Stimulated activated CD4-positive, alpha-beta T cell treated with anti-CD3 and anti-CD28 coated beads, TNF-alpha, amount 100 ng/mL, for 1 hour (primary cell): ENCODE results near the gene CNOT2.
"Not testable (repeated sequence)": the region's sequence is repeated elsewhere in the genome, so short reads cannot be mapped to it uniquely, and the experiment has no call there.

Source experiments
- DNase-seq, 3 donors: peaks; one replicate each; pipeline ENCODE4 v3.0.0-alpha.2; 2020; ENCODE audit warnings: low read depth in 3 of 3, low spot score in 1 of 3

The CNOT2 gene

DNA sequence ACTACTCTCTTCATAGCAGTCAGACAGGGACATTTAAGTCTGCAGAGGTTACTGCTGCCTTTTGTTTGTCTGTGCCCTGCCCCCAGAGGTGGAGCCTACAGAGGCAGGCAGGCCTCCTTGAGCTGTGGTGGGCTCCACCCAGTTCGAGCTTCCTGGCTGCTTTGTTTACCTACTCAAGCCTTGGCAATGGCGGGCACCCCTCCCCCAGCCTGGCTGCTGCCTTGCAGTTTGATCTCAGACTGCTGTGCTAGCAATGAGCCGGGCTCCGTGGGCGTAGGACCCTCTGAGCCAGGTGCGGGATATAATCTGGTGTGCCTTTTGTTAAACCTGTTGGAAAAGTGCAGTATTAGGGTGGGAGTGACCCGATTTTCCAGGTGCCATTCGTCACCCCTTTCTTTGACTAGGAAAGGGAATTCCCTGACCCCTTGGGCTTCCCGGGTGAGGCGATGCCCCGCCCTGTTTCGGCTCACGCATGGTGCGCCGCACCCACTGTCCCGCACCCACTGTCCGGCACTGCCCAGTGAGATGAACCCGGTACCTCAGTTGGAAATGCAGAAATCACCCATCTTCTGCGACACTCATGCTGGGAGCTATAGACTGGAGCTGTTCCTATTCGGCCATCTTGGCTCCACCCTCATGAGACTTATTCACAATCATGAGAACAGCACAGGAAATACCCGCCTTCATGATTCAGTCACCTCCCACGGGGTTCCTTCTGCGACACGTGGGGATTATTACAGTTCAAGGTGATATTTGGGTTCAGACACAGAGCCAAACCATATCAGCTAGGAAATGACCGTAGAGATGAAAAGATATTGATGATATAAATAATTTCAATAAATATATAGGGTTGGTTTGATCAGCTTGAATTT is 61.7 kb downstream of the CNOT2 start:
- not testable (repeated sequence) for DNase-seq

GRCh38 chr12:70305794-70306193 is 62.6 kb downstream of the CNOT2 start:
- DNase-seq: no peak

- no peak for DNase-seq
These were observed 63.4 kb downstream of the CNOT2 start for GRCh38 chr12:70306676-70307075.

DNA sequence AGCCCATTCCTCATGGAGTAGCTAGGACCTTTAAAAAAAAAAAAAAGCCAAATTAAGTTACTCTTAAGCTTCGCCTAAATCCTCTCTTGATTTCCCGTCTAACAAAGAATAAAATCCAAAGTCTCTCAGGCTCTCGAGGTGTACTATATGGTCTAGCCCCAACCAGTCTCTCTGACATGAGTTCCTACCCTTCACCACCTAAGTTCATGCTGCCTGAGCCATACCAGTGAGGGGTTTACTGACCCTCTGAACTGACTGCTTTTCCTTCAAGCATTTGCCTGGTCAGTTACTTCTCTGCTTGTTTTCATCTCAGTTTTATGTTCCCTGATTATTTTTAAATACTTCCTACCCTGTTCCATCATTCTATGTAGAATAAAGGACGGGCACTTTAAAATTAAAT is 64.6 kb downstream of the CNOT2 start:
- DNase-seq: no peak

GRCh38 chr12:70309348-70309747 is 66.1 kb downstream of the CNOT2 start:
- no peak for DNase-seq

- no peak for DNase-seq
These were observed 70.9 kb downstream of the CNOT2 start for GRCh38 chr12:70314145-70314544.

DNA sequence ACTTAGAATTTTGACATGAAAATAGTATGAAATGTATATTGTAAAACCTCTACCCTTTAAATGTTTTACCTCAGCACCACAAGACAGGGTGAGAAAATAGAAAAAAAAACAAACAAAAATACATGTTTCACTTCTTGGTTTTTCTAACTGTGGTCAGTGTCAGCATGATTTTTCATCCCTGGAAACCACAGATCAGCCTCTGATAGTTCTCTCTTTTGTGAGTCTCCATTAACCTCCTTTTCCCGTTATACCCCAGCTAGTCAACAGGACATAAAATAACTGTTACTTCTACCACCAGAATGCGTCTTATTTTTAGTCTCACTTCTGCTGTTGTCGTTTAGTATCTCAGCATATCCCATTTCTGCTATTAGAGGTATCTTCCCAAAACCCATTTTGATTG is 74.5 kb downstream of the CNOT2 start:
- no peak for DNase-seq

GRCh38 chr12:70319605-70320004 is 76.4 kb downstream of the CNOT2 start:
- no peak for DNase-seq

- DNase-seq: no peak
These were observed 78.0 kb downstream of the CNOT2 start for GRCh38 chr12:70321191-70321590.

DNA sequence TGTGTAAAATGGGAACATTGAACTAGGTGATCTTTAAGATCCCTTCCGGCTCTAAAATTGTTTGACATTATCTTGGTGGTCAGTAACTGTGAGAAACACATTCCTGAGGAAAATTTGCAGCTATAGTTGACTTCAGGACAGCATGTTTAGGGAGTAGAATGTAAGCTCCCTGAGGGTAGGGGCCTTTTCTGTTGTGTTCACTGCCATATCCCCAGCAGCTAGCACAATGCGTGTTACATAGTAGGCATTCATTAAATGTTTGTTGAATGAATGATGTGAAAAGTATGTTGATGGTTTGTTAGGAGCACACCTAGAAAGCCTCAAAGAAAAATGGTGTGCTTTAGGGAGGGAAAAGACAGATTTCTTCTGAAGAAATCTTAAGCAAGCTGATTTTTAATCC is 84.3 kb downstream of the CNOT2 start:
- DNase-seq: no peak

- no peak for DNase-seq
These were observed 86.5 kb downstream of the CNOT2 start for GRCh38 chr12:70329728-70330127.

DNA sequence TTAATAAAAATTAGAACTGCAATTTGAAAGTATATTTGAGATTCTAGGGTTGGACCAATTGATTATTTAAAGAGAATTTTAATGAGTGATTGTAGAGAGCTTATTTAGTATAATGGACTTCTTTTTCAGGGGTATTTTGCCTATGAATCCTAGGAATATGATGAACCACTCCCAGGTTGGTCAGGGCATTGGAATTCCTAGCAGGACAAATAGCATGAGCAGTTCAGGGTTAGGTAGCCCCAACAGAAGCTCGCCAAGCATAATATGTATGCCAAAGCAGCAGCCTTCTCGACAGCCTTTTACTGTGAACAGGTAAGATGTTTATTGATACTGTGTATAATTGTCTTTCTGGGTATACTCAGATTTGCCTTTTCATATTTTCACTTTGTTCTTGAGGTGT is 86.9 kb downstream of the CNOT2 start:
- DNase-seq: no peak

DNA sequence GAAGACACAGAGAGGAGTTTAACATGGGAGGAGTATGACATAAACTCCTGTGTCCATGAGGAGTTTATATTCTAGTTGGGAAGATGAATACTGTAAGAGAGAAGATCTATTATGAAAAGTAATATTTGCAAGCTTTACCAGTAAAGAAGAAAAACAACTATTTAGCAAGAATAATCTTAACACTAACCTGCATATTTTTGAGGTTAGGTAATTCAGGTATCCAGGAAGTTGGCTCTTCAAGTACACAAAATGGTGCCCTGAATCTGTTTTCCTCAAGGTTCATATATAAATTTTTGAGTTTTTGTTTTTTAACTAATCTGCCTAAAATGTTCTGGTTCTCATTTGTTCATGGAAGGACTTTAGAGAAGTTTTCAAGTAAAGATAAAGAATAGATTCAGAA is 89.0 kb downstream of the CNOT2 start:
- DNase-seq: no peak

GRCh38 chr12:70334742-70335141 is 91.5 kb downstream of the CNOT2 start:
- no peak for DNase-seq

DNA sequence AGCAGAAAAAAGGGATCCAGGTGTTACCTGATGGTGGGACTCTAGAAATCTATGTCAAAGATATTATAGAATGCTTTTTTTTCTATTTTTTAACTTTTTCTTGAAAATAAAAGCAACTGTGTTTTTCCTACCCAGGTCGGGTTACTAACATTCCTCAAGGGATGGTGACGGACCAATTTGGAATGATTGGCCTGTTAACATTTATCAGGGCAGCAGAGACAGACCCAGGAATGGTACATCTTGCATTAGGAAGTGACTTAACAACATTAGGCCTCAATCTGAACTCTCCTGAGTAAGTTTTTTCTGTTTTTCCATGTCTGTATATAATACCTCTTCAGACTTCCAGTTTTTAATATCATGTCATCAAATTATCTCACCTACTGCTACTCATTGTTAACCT is 95.3 kb downstream of the CNOT2 start:
- DNase-seq: no peak

DNA sequence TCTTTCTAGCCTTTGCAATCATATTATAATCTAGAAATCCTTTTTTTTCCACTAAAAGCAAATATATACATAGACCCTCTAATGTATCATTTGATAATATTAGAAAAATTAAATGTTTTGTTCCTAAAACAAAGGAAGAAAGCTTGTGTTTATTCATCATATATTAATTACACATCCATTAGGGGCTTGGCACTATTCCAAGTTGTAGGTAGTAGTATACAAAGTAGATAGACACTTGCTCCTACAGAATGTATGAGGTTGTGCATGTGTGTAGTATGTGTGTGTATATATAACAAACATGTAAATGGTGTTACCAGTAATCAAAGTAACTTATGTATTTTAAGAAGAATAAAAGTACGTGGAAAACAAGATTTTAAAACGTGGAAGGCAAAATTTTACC is 107.8 kb downstream of the CNOT2 start:
- DNase-seq: no peak

- DNase-seq: no peak
These were observed 110.8 kb downstream of the CNOT2 start for GRCh38 chr12:70353780-70354660.

DNA sequence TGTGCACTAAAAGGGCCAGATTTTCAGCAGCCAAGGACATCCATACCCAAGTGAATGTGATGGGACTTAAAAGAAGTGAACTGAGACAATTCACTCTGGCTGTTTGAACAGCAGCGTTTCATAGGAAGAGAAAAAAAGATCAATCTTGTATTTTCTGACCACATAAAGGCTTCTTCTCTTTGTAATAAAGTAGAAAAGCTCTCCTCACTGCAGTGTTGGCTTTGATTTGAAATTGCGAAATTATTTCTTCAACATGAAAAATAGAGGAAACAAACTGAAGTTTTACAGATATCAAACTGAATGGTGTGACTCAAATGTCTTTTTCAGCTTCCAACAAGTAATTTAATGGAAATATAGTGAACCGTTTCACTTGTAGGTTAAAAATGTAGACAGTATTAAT is 111.6 kb downstream of the CNOT2 start:
- DNase-seq: no peak

- DNase-seq: no peak
These were observed 112.7 kb downstream of the CNOT2 start for GRCh38 chr12:70355972-70356371.

DNA sequence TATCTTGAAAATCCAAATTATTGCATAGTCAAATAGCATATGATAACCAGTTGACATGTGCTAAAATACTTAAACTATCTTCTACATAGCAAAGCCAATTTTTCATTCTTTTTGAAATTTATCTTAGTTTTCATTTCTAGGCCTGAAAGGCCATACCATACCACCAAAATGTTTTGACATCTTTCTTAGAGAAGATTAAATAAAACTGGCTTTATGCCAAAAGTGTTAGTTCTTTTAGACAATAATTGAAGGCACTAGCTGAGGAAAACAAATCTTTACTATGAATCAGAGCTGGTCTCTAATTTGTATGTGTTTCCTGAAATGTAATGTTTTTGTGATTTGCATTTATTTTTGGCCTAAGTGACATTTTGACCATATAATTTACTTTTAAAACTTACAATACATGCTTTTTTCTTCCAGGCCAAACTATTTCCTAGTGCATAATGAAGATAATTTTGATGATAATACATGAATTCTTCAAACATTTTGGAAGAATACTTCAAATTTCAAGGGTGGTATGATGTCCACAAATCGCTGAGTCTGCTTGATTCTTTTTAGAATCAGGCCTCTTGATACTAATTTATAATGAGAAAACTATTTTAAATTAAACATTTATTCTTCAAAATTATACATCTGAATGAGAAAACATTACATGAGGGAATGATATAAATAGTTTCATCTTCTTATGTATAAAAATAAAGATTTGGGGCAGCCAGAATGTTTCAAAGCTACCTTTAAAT is 116.4 kb downstream of the CNOT2 start:
- DNase-seq: no peak

DNA sequence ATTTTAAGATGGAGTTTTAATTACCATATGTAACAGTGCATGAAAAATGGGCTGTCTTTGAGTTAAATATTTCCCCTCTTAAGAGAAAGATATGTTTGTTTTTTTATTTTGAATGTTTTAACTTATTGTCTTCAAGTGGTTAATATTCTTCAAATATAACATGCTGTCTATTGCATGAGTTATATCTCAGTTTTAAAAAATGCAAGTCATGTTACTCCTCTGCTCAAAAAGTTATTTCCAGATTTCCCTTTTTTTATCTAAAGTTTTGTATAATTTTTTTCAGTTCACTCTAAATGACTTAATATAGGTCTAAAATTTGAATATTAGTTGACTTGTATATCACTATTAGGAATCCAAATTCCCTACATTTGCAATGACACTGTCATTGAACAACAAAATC is 117.0 kb downstream of the CNOT2 start:
- no peak for DNase-seq
